ENCODE results near the gene RASSF5. TPM values are rescaled to one million over a fixed set of nuclear protein-coding genes. Genes with fewer than 3 reads are reported as not detected.

The RASSF5 gene
- total and polyA plus RNA-seq, 2 of the 13 experiments (the other 11 are each of a cell fraction or from before 2014, with no cell fraction given), result 0.18 to 0.40 TPM

DNA sequence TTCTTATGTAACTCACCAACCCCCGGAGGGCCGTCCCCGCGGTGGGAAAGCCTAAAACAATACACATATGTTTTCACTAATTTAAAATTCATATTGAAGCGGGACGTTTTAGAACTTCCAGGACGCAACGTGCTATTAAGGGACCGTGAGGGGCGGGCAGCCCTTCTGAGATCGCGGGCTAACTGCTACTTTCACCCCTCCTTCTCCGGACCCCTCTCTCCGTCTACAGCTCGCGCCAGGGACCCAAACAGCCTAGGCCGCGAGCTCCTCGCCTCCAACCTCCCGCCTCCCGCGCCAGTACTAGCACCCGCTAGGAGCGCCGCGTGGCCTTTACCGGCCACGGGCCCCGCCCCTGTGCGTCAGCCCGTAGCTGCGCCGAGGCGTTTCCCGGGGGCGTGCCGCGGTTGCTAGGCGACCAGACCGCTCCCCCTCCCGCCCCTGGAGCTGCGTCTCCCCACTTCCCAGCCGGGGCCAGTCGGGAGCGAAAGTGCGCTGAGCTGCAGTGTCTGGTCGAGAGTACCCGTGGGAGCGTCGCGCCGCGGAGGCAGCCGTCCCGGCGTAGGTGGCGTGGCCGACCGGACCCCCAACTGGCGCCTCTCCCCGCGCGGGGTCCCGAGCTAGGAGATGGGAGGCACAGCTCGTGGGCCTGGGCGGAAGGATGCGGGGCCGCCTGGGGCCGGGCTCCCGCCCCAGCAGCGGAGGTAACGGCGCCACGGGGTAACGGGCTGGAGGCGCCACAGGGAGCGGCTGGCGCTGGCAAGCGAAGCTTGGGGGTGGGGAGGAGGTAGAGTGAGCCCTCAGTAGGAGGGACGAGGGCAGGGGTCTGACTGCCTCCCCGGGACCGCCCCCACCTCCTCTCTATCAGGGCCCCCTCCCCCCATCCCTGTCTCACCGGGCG lies 128.0 kb downstream of the RASSF5 start, which contains the start of gene DYRK3 (continued):
- no peak for TF ChIP-seq POLR2AphosphoS2 (IDR thresholded peaks at IDR 0.05; ENCODE audit: low read depth, low read length)
- TF ChIP-seq, protein P1, sequence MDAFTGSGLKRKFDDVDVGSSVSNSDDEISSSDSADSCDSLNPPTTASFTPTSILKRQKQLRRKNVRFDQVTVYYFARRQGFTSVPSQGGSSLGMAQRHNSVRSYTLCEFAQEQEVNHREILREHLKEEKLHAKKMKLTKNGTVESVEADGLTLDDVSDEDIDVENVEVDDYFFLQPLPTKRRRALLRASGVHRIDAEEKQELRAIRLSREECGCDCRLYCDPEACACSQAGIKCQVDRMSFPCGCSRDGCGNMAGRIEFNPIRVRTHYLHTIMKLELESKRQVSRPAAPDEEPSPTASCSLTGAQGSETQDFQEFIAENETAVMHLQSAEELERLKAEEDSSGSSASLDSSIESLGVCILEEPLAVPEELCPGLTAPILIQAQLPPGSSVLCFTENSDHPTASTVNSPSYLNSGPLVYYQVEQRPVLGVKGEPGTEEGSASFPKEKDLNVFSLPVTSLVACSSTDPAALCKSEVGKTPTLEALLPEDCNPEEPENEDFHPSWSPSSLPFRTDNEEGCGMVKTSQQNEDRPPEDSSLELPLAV (CRISPR knock-in tag; conservative IDR thresholded peaks at IDR 0.05; ENCODE audit: low read depth), result peak; percentile 29; the same call in 1 of the 2 replicates
- TF ChIP-seq KDM4B (CRISPR knock-in tag; IDR thresholded peaks at IDR 0.05), result no peak
- TF ChIP-seq PAF1 (CRISPR knock-in tag; IDR thresholded peaks at IDR 0.05), result no peak
- TF ChIP-seq RFX5 (IDR thresholded peaks at IDR 0.05; ENCODE audit: low read depth, low read length), result no peak
- TF ChIP-seq, protein P2, sequence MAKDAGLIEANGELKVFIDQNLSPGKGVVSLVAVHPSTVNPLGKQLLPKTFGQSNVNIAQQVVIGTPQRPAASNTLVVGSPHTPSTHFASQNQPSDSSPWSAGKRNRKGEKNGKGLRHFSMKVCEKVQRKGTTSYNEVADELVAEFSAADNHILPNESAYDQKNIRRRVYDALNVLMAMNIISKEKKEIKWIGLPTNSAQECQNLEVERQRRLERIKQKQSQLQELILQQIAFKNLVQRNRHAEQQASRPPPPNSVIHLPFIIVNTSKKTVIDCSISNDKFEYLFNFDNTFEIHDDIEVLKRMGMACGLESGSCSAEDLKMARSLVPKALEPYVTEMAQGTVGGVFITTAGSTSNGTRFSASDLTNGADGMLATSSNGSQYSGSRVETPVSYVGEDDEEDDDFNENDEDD (CRISPR knock-in tag; IDR thresholded peaks at IDR 0.05; ENCODE audit: borderline replicate concordance), result peak; percentile 92
- TF ChIP-seq CEBPG (CRISPR knock-in tag; IDR thresholded peaks at IDR 0.05), result 0 out of 2 replicates have a peak, but pooled peaks have one; percentile 3
- no peak for TF ChIP-seq SP140L (CRISPR knock-in tag; IDR thresholded peaks at IDR 0.05; ENCODE audit: borderline replicate concordance)
- no peak for TF ChIP-seq SCMH1 (CRISPR knock-in tag; IDR thresholded peaks at IDR 0.05; ENCODE audit: borderline replicate concordance)
- TF ChIP-seq, protein P3, sequence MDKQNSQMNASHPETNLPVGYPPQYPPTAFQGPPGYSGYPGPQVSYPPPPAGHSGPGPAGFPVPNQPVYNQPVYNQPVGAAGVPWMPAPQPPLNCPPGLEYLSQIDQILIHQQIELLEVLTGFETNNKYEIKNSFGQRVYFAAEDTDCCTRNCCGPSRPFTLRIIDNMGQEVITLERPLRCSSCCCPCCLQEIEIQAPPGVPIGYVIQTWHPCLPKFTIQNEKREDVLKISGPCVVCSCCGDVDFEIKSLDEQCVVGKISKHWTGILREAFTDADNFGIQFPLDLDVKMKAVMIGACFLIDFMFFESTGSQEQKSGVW (CRISPR knock-in tag; IDR thresholded peaks at IDR 0.05; ENCODE audit: borderline replicate concordance), result no peak
- 0 out of 2 replicates have a peak, but pooled peaks have one; percentile 48 for TF ChIP-seq MEIS1 (CRISPR knock-in tag; IDR thresholded peaks at IDR 0.05; ENCODE audit: borderline replicate concordance)
- TF ChIP-seq ETV5 (CRISPR knock-in tag; IDR thresholded peaks at IDR 0.05; ENCODE audit: borderline replicate concordance), result peak; percentile 48; the same call in 1 of the 2 replicates
- no peak for TF ChIP-seq MEIS2 (CRISPR knock-in tag; IDR thresholded peaks at IDR 0.05)
- peak; percentile 92 for TF ChIP-seq ZFY (CRISPR knock-in tag; IDR thresholded peaks at IDR 0.05)
- no peak for TF ChIP-seq ZNF670 (CRISPR knock-in tag; IDR thresholded peaks at IDR 0.05; ENCODE audit: borderline replicate concordance)
- no peak for TF ChIP-seq ZNF589 (CRISPR knock-in tag; conservative IDR thresholded peaks at IDR 0.05)
- TF ChIP-seq, protein P4, sequence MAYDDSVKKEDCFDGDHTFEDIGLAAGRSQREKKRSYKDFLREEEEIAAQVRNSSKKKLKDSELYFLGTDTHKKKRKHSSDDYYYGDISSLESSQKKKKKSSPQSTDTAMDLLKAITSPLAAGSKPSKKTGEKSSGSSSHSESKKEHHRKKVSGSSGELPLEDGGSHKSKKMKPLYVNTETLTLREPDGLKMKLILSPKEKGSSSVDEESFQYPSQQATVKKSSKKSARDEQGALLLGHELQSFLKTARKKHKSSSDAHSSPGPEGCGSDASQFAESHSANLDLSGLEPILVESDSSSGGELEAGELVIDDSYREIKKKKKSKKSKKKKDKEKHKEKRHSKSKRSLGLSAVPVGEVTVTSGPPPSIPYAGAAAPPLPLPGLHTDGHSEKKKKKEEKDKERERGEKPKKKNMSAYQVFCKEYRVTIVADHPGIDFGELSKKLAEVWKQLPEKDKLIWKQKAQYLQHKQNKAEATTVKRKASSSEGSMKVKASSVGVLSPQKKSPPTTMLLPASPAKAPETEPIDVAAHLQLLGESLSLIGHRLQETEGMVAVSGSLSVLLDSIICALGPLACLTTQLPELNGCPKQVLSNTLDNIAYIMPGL (CRISPR knock-in tag; IDR thresholded peaks at IDR 0.05; ENCODE audit: borderline replicate concordance in 1 of 2, low read depth in 1 of 2), result peak in 1 of 2 experiments; percentile 82; a peak in 2 of 4 replicates
- TF ChIP-seq, protein P5, sequence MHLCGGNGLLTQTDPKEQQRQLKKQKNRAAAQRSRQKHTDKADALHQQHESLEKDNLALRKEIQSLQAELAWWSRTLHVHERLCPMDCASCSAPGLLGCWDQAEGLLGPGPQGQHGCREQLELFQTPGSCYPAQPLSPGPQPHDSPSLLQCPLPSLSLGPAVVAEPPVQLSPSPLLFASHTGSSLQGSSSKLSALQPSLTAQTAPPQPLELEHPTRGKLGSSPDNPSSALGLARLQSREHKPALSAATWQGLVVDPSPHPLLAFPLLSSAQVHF (CRISPR knock-in tag; IDR thresholded peaks at IDR 0.05), result peak; percentile 60; the same call in 1 of the 2 replicates
- TF ChIP-seq ZNF552 (CRISPR knock-in tag; IDR thresholded peaks at IDR 0.05; ENCODE audit: borderline replicate concordance), result 0 out of 2 replicates have a peak, but pooled peaks have one; percentile 53
- peak; percentile 56; the same call in 1 of the 2 replicates for TF ChIP-seq ZNF251 (CRISPR knock-in tag; IDR thresholded peaks at IDR 0.05)
- no peak for TF ChIP-seq AKAP8 (CRISPR knock-in tag; IDR thresholded peaks at IDR 0.05)
